SK-N-SH (cell line): ENCODE measurements around the gene MAN2A1.

Experiments
- EP300 ChIP-seq, 2 experiments: IDR thresholded peaks; 2 replicates each; pipeline versions ENCODE4 v1.4.0 to v1.6.1; 2012; ENCODE audit warnings: borderline replicate concordance in 1 of 2, low read depth in 1 of 2, low read length in 1 of 2
- RAD21 ChIP-seq: IDR thresholded peaks from 2 replicates; pipeline ENCODE4 v1.6.1; 2012; ENCODE audit warnings: mild to moderate bottlenecking, low read length
- USF1 ChIP-seq: IDR thresholded peaks from 2 replicates; pipeline ENCODE4 v1.4.0; 2012; ENCODE audit warnings: low read depth, borderline replicate concordance
- ZBTB33 ChIP-seq: IDR thresholded peaks from 2 replicates; pipeline ENCODE4 v1.4.0; 2012; ENCODE audit warnings: low read depth, borderline replicate concordance

- TF ChIP-seq USF1 (no peak), RAD21 (no peak), EP300 (IDR thresholded peaks at IDR 0.05; ENCODE audit: borderline replicate concordance in 1 of 2, low read depth in 1 of 2, low read length in 1 of 2) (no peak), ZBTB33 (no peak)
These were observed 186.5 kb downstream of the MAN2A1 start for GRCh38 chr5:109876030-109876725.
